CD4-positive, alpha-beta T cell treated with Interleukin-2 at 100 ng/mL for 4 hours (primary cell): ENCODE measurements around the gene TRHDE.

Source experiments
- DNase-seq: peaks from one replicate; pipeline ENCODE4 v3.0.0-alpha.2; 2020; ENCODE audit warnings: low spot score

Gene TRHDE, protein sequence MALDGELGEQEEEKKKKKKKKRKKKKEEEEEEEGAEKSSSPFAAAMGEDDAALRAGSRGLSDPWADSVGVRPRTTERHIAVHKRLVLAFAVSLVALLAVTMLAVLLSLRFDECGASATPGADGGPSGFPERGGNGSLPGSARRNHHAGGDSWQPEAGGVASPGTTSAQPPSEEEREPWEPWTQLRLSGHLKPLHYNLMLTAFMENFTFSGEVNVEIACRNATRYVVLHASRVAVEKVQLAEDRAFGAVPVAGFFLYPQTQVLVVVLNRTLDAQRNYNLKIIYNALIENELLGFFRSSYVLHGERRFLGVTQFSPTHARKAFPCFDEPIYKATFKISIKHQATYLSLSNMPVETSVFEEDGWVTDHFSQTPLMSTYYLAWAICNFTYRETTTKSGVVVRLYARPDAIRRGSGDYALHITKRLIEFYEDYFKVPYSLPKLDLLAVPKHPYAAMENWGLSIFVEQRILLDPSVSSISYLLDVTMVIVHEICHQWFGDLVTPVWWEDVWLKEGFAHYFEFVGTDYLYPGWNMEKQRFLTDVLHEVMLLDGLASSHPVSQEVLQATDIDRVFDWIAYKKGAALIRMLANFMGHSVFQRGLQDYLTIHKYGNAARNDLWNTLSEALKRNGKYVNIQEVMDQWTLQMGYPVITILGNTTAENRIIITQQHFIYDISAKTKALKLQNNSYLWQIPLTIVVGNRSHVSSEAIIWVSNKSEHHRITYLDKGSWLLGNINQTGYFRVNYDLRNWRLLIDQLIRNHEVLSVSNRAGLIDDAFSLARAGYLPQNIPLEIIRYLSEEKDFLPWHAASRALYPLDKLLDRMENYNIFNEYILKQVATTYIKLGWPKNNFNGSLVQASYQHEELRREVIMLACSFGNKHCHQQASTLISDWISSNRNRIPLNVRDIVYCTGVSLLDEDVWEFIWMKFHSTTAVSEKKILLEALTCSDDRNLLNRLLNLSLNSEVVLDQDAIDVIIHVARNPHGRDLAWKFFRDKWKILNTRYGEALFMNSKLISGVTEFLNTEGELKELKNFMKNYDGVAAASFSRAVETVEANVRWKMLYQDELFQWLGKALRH

DNA sequence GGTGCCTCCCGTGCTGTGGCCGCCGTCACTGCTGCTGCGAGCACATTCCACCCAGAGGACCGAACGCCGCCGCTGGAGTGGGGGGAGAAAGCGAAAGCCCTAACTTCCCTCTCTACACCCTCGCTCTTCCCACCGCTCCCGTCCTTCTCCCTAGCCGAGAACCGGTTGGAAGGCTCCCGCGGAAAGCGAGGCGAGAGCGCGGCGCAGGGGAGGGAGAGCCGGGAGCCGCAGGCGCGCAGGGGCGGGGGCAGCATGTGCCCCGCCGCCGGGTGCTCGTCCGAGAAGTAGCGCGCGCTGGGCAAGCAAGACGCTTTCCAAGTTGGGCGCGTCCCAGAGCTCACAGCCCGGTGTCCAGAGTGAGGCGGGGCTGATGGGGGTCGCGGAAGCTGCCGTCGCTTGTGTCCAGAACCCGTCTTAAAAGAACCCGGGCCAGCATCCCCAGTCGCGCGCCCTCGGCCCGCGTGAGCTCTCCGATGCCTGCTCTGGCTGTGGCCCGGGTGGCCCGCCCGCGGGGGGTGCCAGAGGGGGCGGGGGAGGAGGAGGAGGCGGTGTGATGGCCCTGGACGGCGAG lies at the start of gene TRHDE:
Gene TRHDE (plus strand): TSS at position 280 of the 571 bp plus-strand sequence. CDS start 274 bp downstream, at position 554.
- DNase-seq = no peak

DNA sequence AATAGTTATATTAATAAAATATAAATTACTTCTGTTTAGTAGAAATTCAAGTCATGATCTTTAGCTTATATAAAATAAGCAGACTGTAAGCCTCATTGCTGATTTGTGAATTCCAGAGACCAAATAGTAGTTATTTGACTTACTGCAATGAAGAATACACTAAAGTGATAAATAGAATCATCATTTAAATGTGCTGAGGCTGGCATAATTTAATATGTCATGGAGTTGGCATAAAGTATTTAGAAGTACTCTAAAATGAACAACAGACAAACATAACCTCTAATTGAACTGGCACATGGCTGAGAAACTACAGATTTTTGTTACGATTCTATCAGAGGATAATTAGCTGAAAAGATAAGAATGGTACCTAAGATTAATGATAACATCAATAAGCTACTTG lies 45.7 kb upstream of the TRHDE start:
- no peak for DNase-seq

DNA sequence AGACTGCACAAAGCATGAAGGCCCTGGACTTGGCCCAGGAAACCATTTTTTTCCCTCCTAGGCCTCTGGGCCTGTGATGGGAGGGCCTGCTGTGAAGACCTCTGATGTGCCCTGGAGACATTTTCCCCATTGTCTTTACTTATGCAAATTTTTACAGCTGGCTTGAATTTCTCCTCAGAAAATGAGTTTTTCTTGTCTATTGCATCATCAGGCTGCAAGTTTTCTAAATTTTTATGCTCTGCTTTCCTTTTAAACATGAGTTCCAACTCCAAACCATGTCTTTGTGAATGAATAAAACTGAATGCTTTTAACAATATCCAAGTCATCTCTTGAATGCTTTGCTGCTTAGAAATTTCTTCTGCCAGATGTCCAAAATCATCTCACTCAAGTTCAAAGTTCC lies 43.7 kb upstream of the TRHDE start:
- no peak for DNase-seq

DNA sequence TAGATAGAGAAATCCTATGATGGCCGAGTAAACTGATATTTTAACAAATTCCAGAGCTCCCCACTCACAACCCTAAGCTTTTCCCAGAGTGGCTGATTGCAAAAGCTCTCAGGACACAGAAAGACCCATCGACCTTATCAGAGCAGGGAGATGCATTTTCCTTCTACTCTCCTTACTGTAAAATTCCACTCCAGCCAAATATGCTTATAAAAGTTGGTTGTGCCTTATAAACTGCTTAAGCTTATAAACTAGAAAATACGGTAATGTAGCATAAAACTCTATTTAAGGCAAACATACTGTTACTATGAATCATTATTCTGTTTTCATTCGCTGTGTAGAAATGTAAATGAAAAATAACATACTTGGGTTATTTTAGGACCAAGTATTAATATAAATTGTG lies 41.6 kb upstream of the TRHDE start:
- no peak for DNase-seq

DNA sequence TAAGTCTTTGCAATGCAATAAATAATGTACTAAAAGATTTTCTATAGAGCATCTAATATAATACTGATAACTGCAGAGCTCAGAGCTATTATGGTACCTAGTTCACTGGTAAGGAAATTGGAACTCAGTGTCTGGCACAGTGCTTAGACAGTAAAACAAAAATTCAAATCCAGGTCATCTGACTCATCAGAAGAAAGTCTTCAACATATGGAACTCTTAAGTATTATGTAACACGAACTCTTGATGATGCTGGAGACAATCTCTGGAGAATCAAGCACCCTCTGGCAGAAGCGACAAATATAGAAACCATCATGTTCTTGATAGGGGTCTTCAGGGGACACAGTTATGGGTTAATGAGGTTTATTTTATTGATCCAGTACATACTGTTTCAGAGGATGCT lies 37.3 kb upstream of the TRHDE start:
- no peak for DNase-seq

DNA sequence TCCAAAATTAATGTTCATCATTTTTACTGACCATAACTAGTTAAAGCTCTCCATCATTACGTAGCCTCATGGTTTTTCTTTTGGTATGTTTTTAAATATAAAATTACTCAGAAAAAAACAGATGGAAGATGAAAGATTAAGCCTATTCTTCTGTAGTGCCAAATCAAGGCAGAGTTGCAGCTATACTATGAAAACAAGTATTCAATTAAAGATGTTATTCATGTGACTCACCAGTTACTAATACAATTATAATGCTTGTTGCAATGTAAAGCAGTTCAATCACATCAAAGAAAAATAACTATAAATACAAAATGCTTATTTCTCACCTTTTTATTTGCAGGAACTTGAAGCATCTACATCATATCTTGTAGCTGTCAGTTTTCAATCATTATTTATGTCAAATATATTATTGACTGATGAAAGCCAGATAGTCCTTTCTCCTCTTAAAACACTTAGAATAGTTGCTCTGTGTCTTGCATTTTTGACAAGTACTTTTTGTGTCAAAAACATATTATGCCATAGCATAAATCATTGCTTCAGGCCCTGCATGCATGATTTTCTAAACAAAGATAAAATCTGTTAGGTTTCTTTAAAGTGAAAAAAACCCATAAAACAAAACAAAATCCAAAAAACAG lies 36.0 kb upstream of the TRHDE start:
- DNase-seq = no peak

DNA sequence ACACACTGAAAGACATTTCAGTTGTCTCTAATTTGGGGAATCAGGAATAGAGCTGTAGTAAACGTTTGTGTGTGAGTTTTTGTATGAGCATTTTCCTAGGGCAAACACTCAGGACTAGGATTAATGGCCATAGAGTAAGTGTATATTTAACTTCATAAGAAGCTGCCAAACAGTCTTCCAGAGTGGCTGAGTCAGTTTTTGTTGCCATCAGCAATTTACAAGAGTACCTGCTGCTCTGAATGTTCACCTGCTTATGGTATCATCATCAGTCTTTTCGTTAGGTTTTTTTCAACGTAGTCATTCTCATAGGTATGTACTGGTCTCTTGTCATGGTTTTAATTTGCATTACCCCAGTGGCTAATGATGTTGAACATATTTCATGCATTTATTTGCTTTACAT lies 30.6 kb upstream of the TRHDE start:
- DNase-seq = no peak

DNA sequence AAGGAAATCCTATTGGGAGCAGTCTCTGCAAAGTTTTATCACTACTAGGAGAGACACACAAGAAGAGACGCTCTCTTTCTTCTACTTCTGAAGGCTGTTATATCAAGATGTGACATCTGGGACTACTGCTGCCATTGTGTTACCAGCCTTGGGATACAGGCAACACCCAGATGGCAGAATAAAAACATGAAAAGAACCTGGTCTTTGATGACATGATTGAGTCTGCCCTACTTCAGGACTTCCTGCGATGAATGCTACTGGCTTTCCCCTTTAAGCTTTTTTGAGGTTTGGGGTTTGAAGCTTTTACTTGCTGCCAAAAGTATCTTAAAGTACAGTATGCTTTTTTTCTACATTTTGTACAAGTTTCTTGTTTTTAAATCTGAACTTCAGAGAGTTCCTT lies 29.2 kb upstream of the TRHDE start:
- DNase-seq = no peak

DNA sequence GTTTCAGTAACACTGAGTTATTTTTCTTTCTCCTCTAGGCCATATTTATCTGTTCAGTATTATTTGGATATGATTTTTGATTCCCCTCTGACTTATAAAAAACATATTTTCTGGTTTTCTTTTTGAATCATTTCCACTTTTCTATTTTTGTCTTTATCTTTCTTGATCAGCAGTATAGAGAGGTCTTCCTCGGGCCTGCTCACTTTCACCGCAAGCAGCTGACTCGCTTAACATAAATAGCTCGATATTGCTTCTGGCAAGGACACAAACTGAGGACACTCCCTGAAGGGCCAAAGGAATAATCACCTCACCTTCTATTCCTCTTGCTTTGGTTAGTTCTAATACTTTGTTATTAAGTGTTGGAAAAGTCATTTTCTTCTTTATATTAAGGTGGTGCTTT lies 25.8 kb upstream of the TRHDE start:
- DNase-seq = no peak

DNA sequence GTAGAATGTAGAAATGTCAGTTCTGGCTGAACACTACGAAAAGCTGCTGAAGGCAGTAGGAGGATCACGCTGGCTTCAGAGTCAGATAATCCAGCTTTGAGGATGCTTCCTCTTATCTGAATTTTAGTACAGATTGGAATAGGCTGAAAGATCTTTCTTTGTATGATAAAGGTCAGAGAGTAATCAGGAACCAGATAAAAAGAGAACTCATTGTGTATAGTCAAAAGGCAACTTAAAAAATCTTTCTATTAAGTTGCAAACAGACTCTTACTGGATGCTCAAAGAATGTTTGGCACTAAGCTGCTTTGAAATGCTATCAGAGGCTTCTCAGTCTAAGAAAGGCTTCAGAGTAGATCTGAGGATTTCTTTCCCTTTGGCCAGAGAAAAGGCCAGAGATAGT lies 21.8 kb upstream of the TRHDE start:
- no peak for DNase-seq

DNA sequence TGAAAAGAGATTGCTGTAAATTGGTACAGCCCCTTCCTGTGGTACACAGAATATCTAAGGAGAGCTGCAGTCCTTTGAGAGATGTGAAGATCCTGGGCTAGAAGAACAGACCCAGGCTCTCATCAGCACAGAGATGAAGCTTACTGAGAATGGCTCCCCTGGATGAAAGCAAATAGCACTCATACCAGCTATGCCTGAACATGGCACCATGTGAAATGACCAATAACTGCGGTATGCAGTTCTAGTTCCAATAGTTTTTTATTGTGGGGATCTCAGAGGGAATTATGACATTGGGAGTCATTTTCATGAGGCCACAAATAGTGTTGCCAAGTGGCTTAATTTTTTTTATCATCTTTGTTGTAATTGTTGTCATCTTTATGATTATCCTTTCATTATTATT lies 15.4 kb upstream of the TRHDE start:
- DNase-seq = no peak

DNA sequence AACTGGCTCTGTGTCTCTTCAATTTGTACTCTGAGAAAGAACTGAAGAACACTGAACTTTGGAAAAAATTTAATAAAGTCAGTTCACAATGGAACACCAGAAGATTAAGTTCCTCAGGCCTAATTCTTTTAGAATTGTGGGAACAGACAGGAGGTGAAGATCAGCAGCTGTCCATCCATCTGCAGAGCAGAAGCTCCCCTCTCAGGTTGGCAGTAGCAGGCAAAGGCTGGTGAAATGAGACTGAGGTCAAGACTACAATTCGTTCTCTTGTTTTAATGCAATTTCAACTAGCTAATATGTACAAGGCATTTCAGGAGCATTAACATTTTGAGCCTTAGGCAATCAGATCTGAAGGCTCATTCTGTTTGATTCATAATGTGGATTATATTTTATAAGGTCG lies 10.3 kb upstream of the TRHDE start:
- no peak for DNase-seq

DNA sequence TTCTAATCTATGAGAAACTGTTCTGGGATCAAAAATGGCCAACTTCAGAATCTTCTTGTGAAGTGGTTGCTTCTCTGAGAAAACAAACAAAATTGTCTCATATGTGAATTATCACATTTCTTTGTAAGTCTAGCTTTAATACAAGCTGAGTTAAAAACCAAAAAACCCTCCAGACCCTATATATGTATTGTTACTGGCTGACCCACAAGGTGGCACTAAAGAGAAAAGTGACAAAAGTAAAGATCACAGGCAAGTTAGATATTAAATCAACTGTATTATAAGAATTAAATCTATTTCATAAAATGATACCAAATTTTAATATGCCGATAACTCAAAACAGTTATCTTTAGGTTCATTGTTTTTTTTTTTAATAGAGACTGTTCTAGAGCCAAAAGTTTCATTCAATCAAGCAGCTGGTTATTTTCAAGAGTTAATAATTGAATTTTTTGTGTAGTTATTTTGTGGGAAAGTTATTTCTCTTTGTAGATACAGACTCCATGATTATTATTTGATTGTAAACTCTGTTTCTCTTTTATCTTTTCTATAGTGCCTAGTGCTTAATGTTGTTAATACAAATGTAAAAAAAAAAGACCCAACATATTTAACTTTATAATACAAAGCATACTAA lies 7.5 kb upstream of the TRHDE start:
- no peak for DNase-seq

DNA sequence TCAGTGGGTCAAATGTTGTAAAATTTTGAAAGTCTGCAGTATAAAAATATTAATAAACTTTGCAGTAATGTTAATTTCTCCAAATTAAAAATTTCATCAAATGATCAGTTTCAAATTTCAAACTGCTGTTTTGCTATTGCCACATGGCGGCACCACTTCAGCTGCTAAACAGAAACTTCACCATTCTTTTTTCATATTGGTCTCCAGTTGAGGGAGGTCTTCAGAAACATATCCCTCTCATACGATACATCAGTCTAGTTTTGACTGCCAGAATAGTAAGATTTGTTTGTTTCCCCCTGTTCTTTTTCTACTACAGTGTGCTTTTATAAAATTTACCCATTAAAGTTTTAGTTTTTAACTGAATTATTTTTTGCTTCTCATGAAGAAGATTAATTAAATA lies 4.2 kb upstream of the TRHDE start:
- no peak for DNase-seq

DNA sequence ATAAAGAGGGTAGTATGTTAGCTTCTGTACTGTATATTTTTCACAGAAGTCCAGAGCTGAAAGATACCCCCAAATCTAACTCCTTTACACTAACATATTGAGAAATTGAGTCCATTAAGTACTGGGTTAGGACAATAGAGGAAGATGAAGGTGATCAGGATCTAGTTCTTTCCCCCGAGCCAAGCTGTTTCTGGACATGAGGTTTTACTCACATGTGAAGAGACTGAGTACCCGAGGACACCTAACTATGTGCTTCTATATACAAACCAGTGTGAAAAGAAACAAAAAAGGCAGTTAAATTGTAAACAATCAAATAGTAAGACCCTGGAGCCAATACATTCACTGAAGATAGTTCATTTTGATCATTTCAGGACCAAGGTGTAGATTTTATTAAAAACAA lies 3.8 kb upstream of the TRHDE start:
- DNase-seq = no peak

DNA sequence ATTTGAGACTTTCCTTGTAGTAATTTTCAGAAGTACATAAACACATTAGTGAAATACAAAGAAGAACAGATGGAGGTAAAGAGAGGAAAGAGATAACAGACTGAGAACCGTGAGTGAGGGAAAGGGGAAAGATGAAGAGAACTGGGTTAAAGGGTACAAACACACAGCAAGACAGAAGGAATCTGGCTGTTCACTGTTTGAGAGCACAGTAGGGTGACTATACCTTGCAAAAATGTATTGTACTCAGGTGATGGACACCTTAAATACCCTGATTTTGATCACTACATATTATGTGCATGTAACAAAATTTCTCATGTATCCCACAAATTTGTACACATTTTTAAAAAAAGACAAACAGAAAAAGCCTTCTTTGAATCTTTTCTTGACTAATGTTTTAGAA lies 2.7 kb upstream of the TRHDE start:
- DNase-seq = no peak

DNA sequence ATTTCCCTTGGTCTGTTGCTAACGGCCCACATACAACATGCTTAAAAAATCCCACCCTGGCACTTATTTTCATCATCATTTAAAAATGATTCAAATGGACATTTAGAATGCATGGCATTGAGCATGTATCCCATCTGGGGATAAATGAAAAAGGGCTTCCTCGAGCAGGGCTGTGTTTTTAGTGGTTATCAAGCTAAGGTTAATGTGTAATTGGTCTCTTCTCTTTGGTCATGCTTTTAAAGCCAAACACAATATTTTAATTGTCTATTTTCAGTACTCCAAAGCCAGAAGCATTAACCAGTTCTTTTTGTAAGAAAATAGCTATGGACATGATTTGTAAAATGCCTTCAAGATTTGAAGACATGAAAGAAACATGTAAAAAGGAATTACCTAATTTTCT lies 1.9 kb upstream of the TRHDE start:
- DNase-seq = no peak

DNA sequence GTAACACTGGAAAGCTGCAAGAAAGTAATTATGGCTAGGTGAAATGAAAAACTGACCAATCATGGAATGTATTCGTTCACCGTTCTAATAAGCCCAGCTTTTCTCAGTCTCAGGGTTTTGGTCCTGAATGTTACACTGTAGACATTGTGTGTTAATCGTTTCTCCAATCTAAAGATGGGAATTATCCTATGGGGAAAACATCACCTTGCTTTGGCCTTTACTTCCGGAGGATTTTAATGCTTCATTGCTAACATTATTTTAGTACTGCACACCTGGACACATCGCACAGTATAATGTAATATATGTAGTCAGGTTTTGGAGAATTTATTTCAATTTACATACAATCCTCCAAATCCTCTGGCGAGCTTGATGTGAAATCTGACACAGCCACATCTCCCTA lies 1.2 kb upstream of the TRHDE start:
- no peak for DNase-seq

DNA sequence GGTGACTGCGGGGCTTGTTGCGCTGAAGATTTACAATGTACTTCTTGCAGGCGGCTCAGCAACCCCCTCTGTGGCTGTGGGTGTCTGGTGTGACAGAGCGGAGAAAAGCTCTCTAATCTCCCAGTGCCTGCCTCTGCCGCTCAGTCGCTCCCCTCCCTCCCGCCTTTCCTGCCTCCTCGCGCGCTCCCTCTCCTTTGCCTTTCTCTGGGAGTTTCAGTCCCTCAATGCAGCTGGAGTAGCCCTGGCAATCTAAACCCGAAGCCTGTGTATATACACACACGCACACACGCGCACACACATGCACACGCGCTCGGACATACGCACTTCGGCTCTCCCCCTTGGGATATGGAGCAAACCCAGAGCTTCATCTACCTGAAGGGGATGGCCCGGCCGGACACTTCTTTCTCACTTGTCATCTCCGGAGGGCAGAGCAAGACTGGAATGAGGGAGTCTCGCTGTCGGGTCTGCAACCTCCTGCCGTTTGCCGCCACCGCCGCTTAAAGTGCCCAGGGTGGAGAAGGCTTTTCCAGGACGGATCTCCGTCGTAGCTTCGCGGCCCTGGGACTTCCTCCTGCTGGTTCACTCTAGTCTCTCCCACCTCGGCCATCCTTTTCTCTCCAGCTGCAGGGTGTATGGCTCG lies 599 bp upstream of the TRHDE start:
- no peak for DNase-seq

DNA sequence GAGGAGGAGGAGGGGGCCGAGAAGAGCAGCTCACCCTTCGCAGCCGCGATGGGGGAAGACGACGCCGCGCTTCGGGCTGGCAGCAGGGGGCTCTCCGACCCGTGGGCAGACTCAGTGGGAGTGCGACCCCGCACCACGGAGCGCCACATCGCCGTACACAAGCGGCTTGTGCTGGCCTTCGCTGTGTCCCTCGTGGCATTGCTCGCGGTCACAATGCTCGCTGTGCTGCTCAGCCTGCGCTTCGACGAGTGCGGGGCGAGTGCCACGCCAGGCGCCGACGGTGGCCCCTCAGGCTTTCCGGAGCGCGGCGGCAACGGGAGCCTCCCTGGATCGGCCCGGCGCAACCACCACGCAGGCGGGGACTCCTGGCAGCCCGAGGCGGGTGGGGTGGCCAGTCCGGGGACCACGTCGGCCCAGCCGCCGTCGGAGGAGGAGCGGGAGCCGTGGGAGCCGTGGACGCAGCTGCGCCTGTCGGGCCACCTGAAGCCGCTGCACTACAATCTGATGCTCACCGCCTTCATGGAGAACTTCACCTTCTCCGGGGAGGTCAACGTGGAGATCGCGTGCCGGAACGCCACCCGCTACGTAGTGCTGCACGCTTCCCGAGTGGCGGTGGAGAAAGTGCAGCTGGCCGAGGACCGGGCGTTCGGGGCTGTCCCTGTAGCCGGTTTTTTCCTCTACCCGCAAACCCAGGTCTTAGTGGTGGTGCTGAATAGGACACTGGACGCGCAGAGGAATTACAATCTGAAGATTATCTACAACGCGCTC lies 745 bp downstream of the TRHDE start:
- no peak for DNase-seq

DNA sequence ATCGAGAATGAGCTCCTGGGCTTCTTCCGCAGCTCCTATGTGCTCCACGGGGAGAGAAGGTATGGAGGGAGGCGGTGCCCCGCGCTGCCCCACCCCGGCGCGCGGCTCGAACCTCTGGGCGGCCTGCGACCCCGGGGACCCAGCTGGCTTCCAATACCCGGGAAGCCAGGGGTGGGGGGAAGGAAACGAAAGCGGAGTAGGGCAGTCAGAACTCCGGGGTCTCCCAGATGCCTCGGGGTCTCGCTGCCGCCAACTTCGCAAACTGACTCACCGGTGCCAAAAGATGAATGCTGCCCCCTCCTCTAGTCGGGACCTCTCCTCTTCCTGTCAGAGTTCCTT lies 1.3 kb downstream of the TRHDE start:
- no peak for DNase-seq
